Measurements from ENCODE around the gene PDPR.
"Not testable (repeated sequence)": the region's sequence is repeated elsewhere in the genome, so short reads cannot be mapped to it uniquely, and the experiment has no call there.

- not testable (repeated sequence) for TF ChIP-seq CTCF, POLR2AphosphoS5 (IDR thresholded peaks at IDR 0.05)
Observed at GRCh38 chr16:70083931-70084330, 30.2 kb upstream of the PDPR start.
